ENCODE results near the gene WDR27.

DNA sequence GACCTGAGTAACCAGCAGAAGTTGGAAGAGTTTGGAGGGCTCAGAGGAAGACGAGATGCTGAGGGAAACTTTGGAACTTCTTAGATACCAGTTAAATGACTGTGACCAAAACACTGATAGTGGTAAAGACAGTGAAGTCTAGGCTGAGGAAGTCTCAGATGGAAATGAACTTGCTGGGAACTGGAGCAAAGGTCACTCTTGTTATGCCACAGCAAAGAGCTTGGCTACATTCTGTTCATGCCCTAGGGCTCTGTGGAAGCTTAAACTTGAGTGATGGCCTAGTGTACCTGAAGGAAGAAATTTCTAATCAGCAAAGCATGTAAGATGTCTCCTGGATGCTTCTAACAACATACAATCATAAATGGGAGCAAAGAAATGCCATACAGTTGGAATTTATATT, 24.7 kb downstream of the WDR27 start:
- TF ChIP-seq, protein P1, sequence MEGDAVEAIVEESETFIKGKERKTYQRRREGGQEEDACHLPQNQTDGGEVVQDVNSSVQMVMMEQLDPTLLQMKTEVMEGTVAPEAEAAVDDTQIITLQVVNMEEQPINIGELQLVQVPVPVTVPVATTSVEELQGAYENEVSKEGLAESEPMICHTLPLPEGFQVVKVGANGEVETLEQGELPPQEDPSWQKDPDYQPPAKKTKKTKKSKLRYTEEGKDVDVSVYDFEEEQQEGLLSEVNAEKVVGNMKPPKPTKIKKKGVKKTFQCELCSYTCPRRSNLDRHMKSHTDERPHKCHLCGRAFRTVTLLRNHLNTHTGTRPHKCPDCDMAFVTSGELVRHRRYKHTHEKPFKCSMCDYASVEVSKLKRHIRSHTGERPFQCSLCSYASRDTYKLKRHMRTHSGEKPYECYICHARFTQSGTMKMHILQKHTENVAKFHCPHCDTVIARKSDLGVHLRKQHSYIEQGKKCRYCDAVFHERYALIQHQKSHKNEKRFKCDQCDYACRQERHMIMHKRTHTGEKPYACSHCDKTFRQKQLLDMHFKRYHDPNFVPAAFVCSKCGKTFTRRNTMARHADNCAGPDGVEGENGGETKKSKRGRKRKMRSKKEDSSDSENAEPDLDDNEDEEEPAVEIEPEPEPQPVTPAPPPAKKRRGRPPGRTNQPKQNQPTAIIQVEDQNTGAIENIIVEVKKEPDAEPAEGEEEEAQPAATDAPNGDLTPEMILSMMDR (IDR thresholded peaks at IDR 0.05), result no peak
- no peak for TF ChIP-seq POLR2A (IDR thresholded peaks at IDR 0.05)
- TF ChIP-seq POLR2AphosphoS5 (IDR thresholded peaks at IDR 0.05), result no peak

All from breast epithelium (tissue), 3 donors.